Measurements from ENCODE around the gene PIP5K1B.

DNA sequence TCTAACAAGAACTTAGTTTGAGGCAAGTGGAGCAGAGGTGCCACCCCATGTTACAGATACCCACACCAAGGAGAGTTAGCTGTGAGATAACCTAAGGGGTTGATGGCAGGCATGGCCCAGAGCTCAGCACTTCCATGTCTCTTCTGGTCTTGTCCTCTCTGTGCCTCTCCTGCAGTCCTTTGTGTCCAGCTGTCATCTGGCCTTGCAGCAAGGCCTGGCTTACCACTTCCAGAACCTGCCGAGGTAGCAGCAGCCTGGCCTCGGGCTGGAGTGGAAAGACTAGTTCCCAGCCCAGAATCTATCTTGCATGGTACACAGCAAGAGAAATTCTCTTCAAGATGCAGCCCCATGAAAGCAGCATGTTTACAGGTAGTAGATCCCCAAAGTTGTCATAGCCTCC is 41.5 kb downstream of the PIP5K1B start:
- no peak for TF ChIP-seq EZH2 (IDR thresholded peaks at IDR 0.05; ENCODE audit: borderline replicate concordance, low read depth, low read length, severe bottlenecking)
- TF ChIP-seq, protein P1, sequence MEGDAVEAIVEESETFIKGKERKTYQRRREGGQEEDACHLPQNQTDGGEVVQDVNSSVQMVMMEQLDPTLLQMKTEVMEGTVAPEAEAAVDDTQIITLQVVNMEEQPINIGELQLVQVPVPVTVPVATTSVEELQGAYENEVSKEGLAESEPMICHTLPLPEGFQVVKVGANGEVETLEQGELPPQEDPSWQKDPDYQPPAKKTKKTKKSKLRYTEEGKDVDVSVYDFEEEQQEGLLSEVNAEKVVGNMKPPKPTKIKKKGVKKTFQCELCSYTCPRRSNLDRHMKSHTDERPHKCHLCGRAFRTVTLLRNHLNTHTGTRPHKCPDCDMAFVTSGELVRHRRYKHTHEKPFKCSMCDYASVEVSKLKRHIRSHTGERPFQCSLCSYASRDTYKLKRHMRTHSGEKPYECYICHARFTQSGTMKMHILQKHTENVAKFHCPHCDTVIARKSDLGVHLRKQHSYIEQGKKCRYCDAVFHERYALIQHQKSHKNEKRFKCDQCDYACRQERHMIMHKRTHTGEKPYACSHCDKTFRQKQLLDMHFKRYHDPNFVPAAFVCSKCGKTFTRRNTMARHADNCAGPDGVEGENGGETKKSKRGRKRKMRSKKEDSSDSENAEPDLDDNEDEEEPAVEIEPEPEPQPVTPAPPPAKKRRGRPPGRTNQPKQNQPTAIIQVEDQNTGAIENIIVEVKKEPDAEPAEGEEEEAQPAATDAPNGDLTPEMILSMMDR (IDR thresholded peaks at IDR 0.05; ENCODE audit: borderline replicate concordance, extremely low read depth, low read length, poor library complexity, severe bottlenecking), result no peak
